H54 (cell line): Measurements from ENCODE around the gene CMTM3.
"Not testable (repeated sequence)": the region's sequence is repeated elsewhere in the genome, so short reads cannot be mapped to it uniquely, and the experiment has no call there.

Experiments used
- DNase-seq: peaks from one replicate; pipeline ENCODE4 v3.0.0; 2011; ENCODE audit warnings: low spot score, mixed read lengths; ENCODE audit not compliant: insufficient read length
- FAIRE-seq: peaks from 3 replicates; lab custom pipeline; 2011; peaks lifted over from hg19 to GRCh38; lab: Jason Lieb, UNC
- POLR2A ChIP-seq: IDR thresholded peaks from 2 replicates; pipeline ENCODE4 v1.6.1; 2011; ENCODE audit warnings: low read depth, mild to moderate bottlenecking, low read length

Gene CMTM3

GRCh38 chr16:66647866-66648265 is 43.4 kb downstream of the CMTM3 start:
- no peak for TF ChIP-seq POLR2A
- DNase-seq (no peak), FAIRE-seq (no peak)

DNA sequence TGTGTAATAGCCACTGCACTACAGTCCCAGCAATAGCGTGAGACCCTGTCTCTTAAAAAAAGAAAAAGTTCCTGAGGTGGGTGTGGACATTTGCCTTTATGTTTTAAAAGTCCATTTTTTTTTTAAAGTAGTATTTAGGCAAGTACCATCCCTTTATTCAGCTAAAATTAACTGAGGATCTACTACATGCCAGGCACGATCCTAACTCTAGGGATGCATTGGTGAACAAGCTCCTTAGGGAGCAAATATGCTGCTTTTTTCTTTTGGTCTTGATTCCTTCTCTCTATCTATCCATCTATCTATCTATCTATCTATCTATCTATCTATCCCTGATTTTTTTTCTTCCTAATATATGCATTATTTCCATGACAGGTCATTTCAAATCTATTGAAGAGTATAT is 44.7 kb downstream of the CMTM3 start:
- no peak for DNase-seq
- no peak for FAIRE-seq
- TF ChIP-seq POLR2A, result no peak

GRCh38 chr16:66649636-66650205 is 45.2 kb downstream of the CMTM3 start:
- no peak for FAIRE-seq
- TF ChIP-seq POLR2A, result no peak
- no peak for DNase-seq

DNA sequence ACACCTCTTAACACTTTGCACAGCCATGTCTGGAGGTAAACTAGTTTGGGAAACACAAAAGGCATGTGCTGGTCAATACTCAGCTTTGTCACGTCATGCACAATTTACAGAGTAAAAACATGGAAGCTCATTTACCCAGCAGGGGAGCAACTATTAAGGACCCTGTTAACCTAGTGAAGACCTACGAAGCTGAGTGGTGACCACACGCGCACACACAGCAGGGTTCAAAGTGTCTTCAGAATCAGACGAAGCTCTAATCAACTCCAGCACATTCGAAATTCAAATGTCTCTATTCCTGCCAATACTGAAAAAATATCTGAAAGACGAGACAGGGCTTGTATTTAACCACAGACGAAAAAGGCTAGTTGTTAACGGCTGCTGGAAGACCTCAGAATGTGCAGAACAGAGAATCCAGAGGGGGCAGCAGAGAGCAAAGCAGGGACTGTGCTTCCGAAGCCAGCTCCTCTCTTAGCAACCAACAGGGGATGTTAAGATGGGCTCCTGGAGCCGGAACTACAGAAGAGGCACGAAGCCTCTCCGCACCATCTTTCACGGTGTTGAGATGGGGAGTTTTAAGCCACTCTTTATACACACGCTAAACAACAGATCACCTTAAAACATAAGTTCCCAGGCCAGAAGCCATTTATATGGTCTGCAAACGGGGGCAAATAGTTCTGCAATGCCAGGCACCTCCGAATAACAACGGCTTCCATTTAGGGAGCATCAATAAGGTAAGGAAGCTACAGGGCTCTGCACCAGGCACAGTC is 46.4 kb downstream of the CMTM3 start:
- FAIRE-seq (no peak), DNase-seq (peak; percentile 75)
- TF ChIP-seq POLR2A, result no peak

- FAIRE-seq (no peak), DNase-seq (no peak)
- TF ChIP-seq POLR2A, result no peak
Observed at GRCh38 chr16:66651474-66651765, 46.9 kb downstream of the CMTM3 start.

- no peak for FAIRE-seq
- no peak for DNase-seq
Observed at GRCh38 chr16:66651965-66652364, 47.5 kb downstream of the CMTM3 start.

DNA sequence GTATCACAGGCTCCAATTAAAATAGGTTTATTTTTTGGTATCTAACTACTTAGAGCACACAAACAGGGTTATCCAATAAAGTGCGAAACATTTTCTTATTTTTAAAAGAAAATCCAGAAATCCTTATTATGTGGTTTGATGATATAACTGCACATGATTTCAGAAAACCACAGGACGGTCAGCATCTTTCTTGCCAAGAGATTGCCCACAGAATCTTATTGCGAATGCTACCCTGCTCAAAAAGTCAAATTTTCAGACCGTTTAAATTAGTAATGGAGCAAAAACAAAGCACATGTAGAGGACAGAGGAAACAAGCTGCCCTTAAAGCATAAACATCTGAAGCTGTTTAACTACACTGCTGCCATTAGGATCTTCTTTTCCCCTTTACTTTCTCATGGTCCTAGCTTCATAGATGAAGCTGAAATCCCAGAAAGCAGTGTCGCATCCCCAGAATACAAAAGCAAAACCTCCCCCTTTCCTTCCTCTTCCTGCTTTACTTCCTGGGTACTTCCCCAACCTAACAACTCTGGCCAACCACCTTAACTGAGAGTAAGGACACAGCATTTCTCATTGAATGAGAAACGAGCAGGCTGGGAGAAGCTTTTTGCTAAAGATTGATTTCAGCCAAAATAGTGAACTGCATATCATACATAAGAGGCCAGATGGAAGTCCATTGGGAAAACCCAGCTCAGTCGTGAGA is 48.3 kb downstream of the CMTM3 start:
- no peak for TF ChIP-seq POLR2A
- FAIRE-seq (no peak), DNase-seq (no peak)

More at GRCh38 chr16:66651965-66652364, 47.5 kb downstream of the CMTM3 start:
- no peak for TF ChIP-seq POLR2A

- no peak for DNase-seq
Observed at GRCh38 chr16:66653581-66654350, 49.3 kb downstream of the CMTM3 start.

GRCh38 chr16:66656547-66656946 is 52.0 kb downstream of the CMTM3 start:
- FAIRE-seq, result no peak
- DNase-seq, result no peak
- no peak for TF ChIP-seq POLR2A

More at GRCh38 chr16:66653581-66654350, 49.3 kb downstream of the CMTM3 start:
- no peak for FAIRE-seq
- TF ChIP-seq POLR2A, result no peak

DNA sequence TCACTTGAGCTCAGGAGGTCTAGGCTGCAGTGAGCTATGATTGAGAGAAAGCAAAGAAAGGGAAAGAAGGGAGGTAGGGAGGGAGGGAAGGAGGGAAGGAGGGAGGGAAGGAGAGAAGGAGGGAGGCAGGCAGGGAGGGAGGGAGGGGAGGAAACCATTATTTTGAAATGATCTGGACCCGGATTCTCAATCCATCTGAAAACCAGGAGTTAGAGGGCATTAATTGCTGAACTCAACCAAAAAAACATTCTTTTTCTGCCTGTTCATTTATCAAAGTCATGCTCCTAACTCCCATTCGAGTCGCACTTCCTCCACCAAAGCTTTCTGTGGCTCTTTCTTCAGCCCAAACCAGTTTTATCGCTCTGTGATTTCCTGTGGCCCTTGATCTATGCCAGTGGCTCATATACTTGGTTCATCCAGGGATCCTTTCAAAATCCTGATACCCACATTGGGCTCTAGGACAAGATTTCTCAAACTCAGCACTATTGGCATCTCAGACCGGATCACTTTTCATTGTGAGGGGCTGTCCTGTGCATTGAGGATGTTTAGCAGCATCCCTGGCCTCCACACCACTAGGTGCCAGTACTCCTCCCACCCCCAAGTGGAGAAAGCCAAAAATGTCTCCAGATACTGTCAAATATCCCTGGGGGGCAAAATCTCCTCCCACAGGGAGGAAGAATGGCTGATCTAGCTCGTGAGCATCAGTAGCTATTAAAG is 53.8 kb downstream of the CMTM3 start:
- FAIRE-seq (no peak), DNase-seq (no peak)
- TF ChIP-seq POLR2A, result no peak

DNA sequence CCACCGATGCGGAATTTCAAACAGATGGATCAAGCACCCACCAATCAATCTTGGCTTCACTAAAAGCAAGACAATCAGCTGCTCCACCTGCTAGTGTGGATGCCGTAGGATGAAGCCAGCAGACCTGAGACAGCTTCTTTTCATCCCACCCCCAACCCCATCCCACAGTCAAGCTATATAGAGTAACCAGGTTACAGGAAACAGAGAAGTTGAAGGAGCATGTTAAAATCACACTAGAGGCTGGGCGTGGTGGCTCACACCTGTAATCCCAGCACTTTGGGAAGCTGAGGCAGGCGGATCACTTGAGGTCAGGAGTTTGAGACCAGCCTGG is 54.3 kb downstream of the CMTM3 start:
- DNase-seq (no peak), FAIRE-seq (no peak)
- no peak for TF ChIP-seq POLR2A

GRCh38 chr16:66660422-66661209 is 56.1 kb downstream of the CMTM3 start:
- TF ChIP-seq POLR2A, result no peak
- FAIRE-seq (peak; percentile 87), DNase-seq (peak; percentile 76)

GRCh38 chr16:66661210-66661560 is 56.7 kb downstream of the CMTM3 start:
- no peak for DNase-seq
- no peak for FAIRE-seq
- no peak for TF ChIP-seq POLR2A

DNA sequence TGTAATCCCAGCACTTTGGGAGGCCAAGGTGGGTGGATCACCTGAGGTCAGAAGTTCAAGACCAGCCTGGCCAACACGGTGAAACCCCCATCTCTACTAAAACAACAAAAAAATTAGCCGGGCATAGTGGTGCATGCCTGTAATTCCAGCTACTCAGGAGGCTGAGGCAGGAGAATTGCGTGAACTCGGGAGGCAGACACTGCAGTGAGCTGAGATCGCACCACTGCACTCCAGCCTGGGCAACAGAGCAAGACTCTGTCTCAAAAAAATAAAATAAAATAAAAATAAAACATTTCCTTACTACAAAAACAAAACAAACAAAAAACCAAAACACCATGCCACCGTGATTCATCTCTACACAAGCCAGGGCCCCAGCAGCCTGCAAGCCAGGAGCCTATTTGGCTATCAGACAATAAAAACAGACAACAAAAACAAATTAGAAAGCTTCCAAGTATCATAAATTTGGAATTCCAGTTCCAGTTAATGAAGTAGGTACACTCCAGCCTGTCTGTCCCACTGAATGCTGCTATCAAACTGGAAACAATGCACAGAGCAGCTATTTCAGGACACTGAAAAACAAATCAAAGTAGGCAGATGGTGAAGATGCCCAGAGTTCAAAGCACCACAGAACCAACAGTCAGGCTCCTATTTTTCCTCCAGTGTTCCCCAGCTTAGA is 57.3 kb downstream of the CMTM3 start:
- FAIRE-seq, DNase-seq: not testable (repeated sequence)
